GM19025 (cell line): Measurements from ENCODE around the gene PGLYRP2.
"Not testable (repeated sequence)": the region's sequence is repeated elsewhere in the genome, so short reads cannot be mapped to it uniquely, and the experiment has no call there.

ENCODE experiments used
- ATAC-seq: cut with Tn5 transposase; IDR thresholded peaks from one replicate; pipeline ENCODE4 v1.9.1; 2021; ENCODE audit warnings: mild to moderate bottlenecking, low read depth, moderate library complexity; ENCODE audit not compliant: unreplicated experiment

PGLYRP2 gene, protein sequence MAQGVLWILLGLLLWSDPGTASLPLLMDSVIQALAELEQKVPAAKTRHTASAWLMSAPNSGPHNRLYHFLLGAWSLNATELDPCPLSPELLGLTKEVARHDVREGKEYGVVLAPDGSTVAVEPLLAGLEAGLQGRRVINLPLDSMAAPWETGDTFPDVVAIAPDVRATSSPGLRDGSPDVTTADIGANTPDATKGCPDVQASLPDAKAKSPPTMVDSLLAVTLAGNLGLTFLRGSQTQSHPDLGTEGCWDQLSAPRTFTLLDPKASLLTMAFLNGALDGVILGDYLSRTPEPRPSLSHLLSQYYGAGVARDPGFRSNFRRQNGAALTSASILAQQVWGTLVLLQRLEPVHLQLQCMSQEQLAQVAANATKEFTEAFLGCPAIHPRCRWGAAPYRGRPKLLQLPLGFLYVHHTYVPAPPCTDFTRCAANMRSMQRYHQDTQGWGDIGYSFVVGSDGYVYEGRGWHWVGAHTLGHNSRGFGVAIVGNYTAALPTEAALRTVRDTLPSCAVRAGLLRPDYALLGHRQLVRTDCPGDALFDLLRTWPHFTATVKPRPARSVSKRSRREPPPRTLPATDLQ

GRCh38 chr19:15479391-15480345 lies at the start of gene PGLYRP2:
PGLYRP2 (minus strand) TSS chr19:15479501; CDS start chr19:15479371, 130 bp downstream.
- ATAC-seq, result no peak

DNA sequence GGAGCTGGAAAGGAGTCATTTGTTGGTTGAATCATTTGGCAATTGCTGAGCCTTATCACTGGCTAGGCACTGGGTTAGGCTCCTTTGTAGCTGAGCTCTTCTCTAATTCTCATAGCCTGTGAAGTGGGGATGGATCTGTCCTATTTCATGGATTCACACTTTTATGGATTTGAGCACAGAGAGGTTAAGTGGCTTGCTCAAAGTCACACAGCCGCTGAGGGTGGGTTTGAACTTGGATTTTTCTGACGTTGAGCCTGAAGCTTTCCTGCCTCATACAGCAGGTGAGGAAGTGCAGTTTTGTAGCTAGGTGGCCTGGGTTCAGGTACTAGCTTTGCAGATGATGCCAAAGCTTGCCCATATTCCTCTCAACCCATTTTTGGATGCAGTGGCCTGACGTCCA lies 48.4 kb upstream of the PGLYRP2 start:
- no peak for ATAC-seq

DNA sequence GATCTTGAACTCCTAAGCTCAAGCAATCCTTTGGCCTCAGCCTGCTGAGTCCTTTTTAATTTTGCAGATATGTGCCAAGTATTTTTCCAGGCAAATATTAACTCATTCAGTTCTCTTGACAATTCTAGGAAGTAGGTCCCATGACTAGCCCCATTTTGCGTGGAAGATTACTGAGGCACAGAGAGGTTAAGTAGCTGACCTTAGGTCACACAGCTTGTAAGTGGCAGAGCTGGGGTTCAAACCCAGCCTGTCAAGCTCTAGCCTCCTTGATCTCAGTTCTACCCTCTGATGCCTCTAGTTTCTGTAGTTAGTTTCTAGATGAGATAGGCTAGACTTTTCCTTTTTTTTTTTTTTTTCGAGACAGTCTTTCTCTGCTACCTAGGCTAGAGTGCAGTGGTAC lies 47.1 kb upstream of the PGLYRP2 start:
- no peak for ATAC-seq

- no peak for ATAC-seq
Observed at GRCh38 chr19:15525291-15525690, 46.0 kb upstream of the PGLYRP2 start.

GRCh38 chr19:15524781-15525180 lies 45.5 kb upstream of the PGLYRP2 start:
- no peak for ATAC-seq

DNA sequence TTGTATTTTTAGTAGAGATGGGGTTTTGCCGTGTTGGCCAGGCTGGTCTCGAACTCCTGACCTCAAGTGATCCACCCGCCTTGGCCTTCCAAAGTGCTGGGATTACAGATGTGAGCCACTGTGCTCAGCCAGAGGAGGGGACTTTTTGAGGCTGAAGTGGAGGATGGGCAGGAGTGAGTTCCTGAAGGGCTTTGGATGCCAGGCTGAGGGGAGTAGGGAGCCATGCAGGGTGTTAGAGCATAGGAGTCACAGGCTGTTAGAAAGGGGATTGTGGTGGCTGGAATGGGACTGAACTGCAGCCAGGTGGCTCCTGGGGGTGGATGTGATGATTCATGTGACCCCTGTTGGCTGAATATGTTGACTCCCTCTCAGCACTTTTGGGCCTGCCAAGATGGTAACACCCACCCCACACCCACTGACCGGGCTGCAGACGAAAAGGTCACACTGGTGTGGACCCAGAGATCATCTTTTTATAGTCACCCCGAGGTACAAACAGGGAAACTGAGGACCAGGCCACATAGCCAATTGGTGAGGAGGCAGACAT lies 40.2 kb upstream of the PGLYRP2 start:
- ATAC-seq, result no peak

DNA sequence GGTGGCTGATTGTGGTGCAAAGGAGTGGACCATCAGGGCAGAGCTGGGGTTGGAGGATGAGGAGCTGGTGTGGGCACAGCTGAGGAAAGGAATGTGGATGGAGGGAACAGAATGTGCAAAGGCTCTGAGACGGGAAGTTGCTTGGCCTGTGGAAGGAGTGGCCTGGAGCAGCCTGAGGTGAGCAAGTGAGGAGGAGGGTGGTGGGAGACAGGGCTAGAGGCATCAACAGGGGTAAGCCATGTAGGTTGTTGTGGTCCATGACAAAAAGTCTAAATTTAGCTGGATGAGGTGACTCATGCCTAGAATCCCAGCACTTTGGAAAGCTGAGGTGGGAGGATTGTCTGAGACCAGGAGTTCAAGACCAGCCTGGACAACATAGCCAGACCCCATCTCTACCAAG lies 38.5 kb upstream of the PGLYRP2 start:
- no peak for ATAC-seq

DNA sequence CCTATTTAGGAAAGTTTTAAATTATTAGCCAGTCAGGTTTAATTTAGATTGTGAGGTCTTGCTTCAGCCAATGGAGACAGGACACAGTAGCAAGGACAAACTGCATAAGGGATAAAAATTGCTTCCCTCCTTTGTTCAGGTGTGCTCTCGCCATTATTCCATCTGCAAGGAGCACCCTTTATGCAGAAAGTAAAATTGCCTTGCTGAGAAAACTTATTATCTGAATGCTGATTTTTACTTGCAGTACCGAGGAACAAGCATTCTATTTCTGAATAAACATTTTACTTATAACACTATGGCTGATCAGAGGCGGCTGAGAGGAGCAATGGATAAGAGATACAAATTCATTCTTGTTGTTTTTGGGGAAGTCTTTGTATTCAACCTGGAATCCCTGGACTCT lies 37.1 kb upstream of the PGLYRP2 start:
- ATAC-seq, result no peak

GRCh38 chr19:15515227-15515625 lies 35.9 kb upstream of the PGLYRP2 start:
- not testable (repeated sequence) for ATAC-seq

GRCh38 chr19:15511671-15512424 lies 32.5 kb upstream of the PGLYRP2 start:
- no peak for ATAC-seq

DNA sequence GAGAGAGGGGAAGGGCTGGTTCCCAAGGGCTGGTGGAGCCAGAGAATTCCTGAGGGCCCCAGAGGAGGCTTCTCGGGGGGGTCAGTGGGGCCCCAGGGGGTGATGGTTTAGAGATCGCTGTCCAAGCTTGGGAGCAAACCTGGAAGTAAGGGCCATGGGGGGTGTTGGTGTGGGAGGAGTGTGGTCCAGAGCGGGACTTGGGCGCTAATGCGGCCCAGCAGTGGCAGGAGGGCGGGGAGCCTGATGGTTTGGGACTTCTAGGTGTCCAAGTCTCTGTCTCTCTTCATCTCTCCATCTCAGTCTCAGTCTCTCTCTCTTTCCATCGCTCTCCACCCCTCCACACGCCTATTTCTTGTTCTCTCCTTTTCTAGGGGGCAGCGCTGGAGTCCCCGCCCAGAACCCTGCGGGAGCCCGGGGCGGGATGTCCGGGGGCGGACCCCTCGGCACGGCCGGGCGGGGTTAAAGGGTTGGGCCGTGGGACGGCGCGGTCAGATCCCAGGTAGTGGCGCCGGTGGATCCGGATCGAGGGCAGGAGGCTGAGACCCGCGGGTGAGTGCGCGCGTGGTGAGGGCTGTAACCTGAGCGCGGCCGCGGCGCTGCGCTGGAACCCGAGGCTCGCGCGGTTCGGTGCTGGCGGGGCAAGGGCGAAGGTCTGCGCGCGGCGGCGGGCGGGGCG lies 28.9 kb upstream of the PGLYRP2 start, which contains the start of gene CYP4F22:
Gene CYP4F22, plus strand, starts transcription at position 491 of the 676 bp plus-strand sequence. CDS start 16,812 bp downstream, outside the sequence.
- ATAC-seq, result no peak

- ATAC-seq, result no peak
Observed at GRCh38 chr19:15507068-15508034, 28.1 kb upstream of the PGLYRP2 start.

- ATAC-seq, result no peak
Observed at GRCh38 chr19:15506074-15506571, 26.8 kb upstream of the PGLYRP2 start.

- no peak for ATAC-seq
Observed at GRCh38 chr19:15502264-15502663, 23.0 kb upstream of the PGLYRP2 start.

GRCh38 chr19:15501596-15501995 lies 22.3 kb upstream of the PGLYRP2 start:
- no peak for ATAC-seq

DNA sequence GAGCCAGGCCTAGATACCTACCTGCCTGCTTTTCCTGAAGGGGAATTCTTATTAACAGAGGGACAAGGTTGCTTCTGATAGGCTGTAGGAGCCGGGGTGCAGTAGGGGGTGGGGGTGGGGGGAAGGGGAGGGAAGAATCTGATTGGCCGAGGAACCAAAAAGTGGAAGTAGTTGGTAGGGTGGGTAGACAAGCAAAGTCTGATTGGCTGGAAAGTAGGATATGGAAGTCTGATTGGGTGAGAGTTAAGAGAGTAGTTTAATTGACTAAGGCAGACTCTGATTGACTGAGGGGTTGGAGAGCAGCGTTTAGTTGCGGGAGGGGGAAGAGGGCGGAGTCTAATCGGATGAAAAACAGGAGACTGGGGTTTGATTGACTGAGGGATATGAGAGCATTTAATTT lies 19.6 kb upstream of the PGLYRP2 start:
- no peak for ATAC-seq

DNA sequence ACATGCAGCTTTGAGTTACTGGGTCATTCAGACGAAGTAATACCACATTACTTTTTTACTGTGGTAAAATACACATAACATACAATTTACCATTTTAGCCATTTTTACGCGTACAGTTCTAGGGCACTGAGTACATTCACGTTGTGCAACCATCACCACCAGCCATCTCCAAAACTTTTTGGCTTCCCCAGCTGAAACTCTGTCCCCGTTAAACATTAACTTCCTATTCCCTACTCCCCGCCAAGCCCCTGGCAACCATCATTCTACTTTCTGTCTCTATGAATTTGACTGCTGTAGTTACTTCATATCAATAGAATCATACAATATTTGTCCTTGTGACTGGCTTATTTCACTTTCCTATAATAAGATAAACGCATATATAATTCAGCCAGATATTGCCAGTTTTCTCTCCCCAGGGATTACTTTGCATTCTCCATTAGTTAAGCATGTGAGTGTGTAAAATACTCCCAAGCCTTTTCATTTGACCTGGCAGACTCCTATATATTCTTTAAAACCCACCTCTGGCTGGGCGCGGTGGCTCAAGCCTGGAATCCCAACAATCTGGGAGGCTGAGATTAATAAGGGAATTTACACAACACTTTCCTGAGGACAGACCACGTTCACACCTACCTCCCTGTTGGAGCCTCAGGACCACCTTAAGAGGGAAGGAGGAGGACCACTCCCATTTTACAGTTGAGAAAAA lies 19.0 kb upstream of the PGLYRP2 start:
- no peak for ATAC-seq
